ENCODE data around the gene TYW5.

The TYW5 gene

GRCh38 chr2:199936554-199936953 lies 18.7 kb downstream of the TYW5 start:
- ChIA-PET POLR2A (no interaction called here), CTCF (interaction anchor here (2.2 kb wide), 1 partner anchor 13 kb away, joined by 5 read pairs; no protein-coding TSS in a partner anchor)
- TF ChIP-seq CTCF (IDR thresholded peaks at IDR 0.05; ENCODE audit: control extremely low read depth, extremely low read depth, low read depth, missing control alignments) = no peak
- no peak for DNase-seq (ENCODE audit: extremely low spot score)

DNA sequence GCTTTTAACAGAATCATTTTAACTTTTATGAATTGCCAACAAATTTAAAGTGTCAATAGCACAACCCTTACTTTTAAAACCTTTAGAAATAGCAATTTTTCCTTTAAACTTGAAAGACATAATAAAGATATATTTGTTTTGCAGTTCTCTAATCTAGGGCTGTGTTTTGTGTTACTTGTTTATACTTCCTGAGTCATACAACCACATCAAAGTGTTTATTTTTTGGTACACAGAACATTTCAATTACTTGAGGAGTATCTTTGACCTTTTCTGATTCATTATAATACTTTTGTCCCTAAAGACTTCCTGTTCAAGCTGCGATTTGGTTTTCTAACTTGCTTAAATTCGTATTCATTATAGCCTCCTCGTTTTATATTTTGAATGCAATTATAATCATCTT lies 21.8 kb downstream of the TYW5 start:
- ChIA-PET CTCF (interaction anchor here (1.8 kb wide), 1 partner anchor 11 kb away, joined by 4 read pairs; no protein-coding TSS in a partner anchor), POLR2A (no interaction called here)
- TF ChIP-seq CTCF (IDR thresholded peaks at IDR 0.05; ENCODE audit: control extremely low read depth, extremely low read depth, low read depth, missing control alignments) = no peak
- DNase-seq (ENCODE audit: extremely low spot score) = no peak

- TF ChIP-seq CTCF (IDR thresholded peaks at IDR 0.05; ENCODE audit: control extremely low read depth, extremely low read depth, low read depth, missing control alignments) = no peak
- ChIA-PET CTCF (no interaction called here), POLR2A (no interaction called here)
- no peak for DNase-seq (ENCODE audit: extremely low spot score)
These were observed 22.9 kb downstream of the TYW5 start for GRCh38 chr2:199932312-199932855.

- no peak for TF ChIP-seq CTCF (IDR thresholded peaks at IDR 0.05; ENCODE audit: control extremely low read depth, extremely low read depth, low read depth, missing control alignments)
- no peak for DNase-seq (ENCODE audit: extremely low spot score)
- POLR2A ChIA-PET = no interaction called here
- CTCF ChIA-PET = interaction anchor here (1.4 to 3.7 kb wide), 3 partner anchors 12 to 17 kb away, joined by 3 to 18 read pairs (median 5); no protein-coding TSS in a partner anchor
These were observed 26.0 kb downstream of the TYW5 start for GRCh38 chr2:199929262-199929661.

- no peak for DNase-seq (ENCODE audit: extremely low spot score)
- POLR2A ChIA-PET = no interaction called here
- TF ChIP-seq CTCF (IDR thresholded peaks at IDR 0.05; ENCODE audit: control extremely low read depth, extremely low read depth, low read depth, missing control alignments) = no peak
- CTCF ChIA-PET = interaction anchor here (1.4 to 3.7 kb wide), 2 partner anchors 13 to 15 kb away, joined by 3 to 18 read pairs; no protein-coding TSS in a partner anchor
These were observed 26.7 kb downstream of the TYW5 start for GRCh38 chr2:199928626-199929025.

DNA sequence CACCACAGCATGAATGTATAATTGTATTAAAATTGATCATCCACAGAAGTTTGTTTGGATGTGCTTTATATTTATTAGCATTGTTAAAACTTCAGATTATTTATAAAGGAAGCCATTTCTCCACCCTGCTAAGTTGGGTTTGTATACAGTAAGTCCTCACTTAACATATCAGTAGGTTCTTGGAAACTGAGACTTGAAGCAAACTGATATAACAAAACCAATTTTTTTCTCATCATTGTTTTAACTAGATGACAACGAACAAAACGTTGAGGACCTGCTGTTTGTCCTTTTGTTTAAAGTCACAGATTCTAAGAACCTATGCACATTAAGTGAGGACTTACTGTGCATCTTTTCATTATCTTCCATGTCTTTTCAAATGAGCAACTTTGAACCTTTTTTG lies 27.1 kb downstream of the TYW5 start:
- DNase-seq (ENCODE audit: extremely low spot score) = no peak
- no peak for TF ChIP-seq CTCF (IDR thresholded peaks at IDR 0.05; ENCODE audit: control extremely low read depth, extremely low read depth, low read depth, missing control alignments)
- POLR2A ChIA-PET = no interaction called here
- CTCF ChIA-PET = interaction anchor here (1.4 to 3.7 kb wide), 2 partner anchors 13 to 15 kb away, joined by 3 to 18 read pairs; no protein-coding TSS in a partner anchor
